Tibial nerve (tissue), 4 donors: ENCODE data around the gene GBP7.

Experiments used
- CTCF ChIP-seq, 5 experiments: fragments of 200-600 bp in 3 of 5; fragments of 450-650 bp in 2 of 5; sonication (generic) in 3 of 5; IDR thresholded peaks; one replicate each; pipeline ENCODE4 v1.5.1; 2016 to 2019; ENCODE audit warnings: antibody characterized with exemption in 5 of 5, mild to moderate bottlenecking in 3 of 5, moderate library complexity in 2 of 5
- EP300 ChIP-seq, 2 donors: sonication (generic); formaldehyde crosslinking; IDR thresholded peaks; one replicate each; pipeline ENCODE4 v1.6.1; 2017; ENCODE audit warnings: antibody characterized with exemption in 2 of 2, mild to moderate bottlenecking in 1 of 2
- POLR2A ChIP-seq, 2 donors: fragments of 450-650 bp; IDR thresholded peaks; one replicate each; pipeline ENCODE4 v1.6.1; 2017; ENCODE audit warnings: antibody characterized with exemption in 2 of 2, mild to moderate bottlenecking in 2 of 2, moderate library complexity in 2 of 2

- no peak for TF ChIP-seq CTCF (IDR thresholded peaks at IDR 0.05)
- TF ChIP-seq EP300 (IDR thresholded peaks at IDR 0.05), result no peak
- no peak for TF ChIP-seq POLR2A (IDR thresholded peaks at IDR 0.05)
Measured at GRCh38 chr1:89170170-89171066, 5.4 kb downstream of the GBP7 start.
